ENCODE data around the gene TCTN1. TPM values are rescaled to one million over a fixed set of nuclear protein-coding genes. Genes with fewer than 3 reads are reported as not detected.
A peak's percentile ranks its signal among the peaks of the same experiment; 100 is the strongest.
"Not testable (repeated sequence)": the region's sequence is repeated elsewhere in the genome, so short reads cannot be mapped to it uniquely, and the experiment has no call there.

Gene TCTN1
- 15.1 and 15.7 TPM in 2 replicates for total RNA-seq (2014; rRNA removed; shearing (Covaris generic))

- no peaks in the 10 kb centered on the region for H3K9me3 ChIP-seq (replicated peaks)
- peak; percentile 92 to 95 for DNase-seq
- H3K27ac ChIP-seq, result peak within 1 kb of the TSS; percentile 3; the same call in 1 of the 2 replicates
- peak within 1 kb of the TSS; percentile 63 for H3K4me3 ChIP-seq
- no peaks in the 10 kb centered on the region for H3K4me1 ChIP-seq
- H3K27me3 ChIP-seq, result no peaks in the 10 kb centered on the region
- no peaks in the 10 kb centered on the region for H3K36me3 ChIP-seq
Measured at GRCh38 chr12:110613771-110614684, at the start of gene TCTN1. TCTN1 (plus strand) TSS chr12:110614129; CDS start chr12:110614183, 54 bp downstream.

GRCh38 chr12:110564471-110564991 is 49.4 kb upstream of the TCTN1 start:
- Histone ChIP-seq H3K9me3 (replicated peaks) (peaks cover 2% of the 10 kb centered on the region; the same call in 1 of the 2 replicates), H3K27me3 (no peaks in the 10 kb centered on the region), H3K27ac (no peak overlapping the region), H3K4me1 (no peaks in the 10 kb centered on the region), H3K36me3 (no peaks in the 10 kb centered on the region), H3K4me3 (no peak overlapping the region)
- DNase-seq, result no peak

- H3K27me3 ChIP-seq, result no peaks in the 10 kb centered on the region
- H3K27ac ChIP-seq, result no peak overlapping the region
- H3K36me3 ChIP-seq, result no peaks in the 10 kb centered on the region
Measured at GRCh38 chr12:110565894-110566871, 47.7 kb upstream of the TCTN1 start.

GRCh38 chr12:110566993-110567392 is 46.9 kb upstream of the TCTN1 start:
- Histone ChIP-seq H3K27ac (no peak overlapping the region), H3K27me3 (no peaks in the 10 kb centered on the region), H3K36me3 (no peaks in the 10 kb centered on the region; the same call in 1 of the 2 replicates), H3K9me3 (replicated peaks) (peaks cover 12% of the 10 kb centered on the region; the same call in 1 of the 2 replicates), H3K4me3 (no peak overlapping the region), H3K4me1 (no peaks in the 10 kb centered on the region)
- no peak for DNase-seq

More at GRCh38 chr12:110565894-110566871, 47.7 kb upstream of the TCTN1 start:
- H3K4me1 ChIP-seq, result no peaks in the 10 kb centered on the region
- peaks cover 4% of the 10 kb centered on the region; the same call in 1 of the 2 replicates for H3K9me3 ChIP-seq (replicated peaks)
- H3K4me3 ChIP-seq, result no peak overlapping the region
- no peak for DNase-seq

GRCh38 chr12:110568752-110569151 is 45.2 kb upstream of the TCTN1 start:
- Histone ChIP-seq H3K27ac (no peak overlapping the region), H3K27me3 (no peaks in the 10 kb centered on the region), H3K36me3 (no peaks in the 10 kb centered on the region; the same call in 1 of the 2 replicates), H3K9me3 (replicated peaks) (peaks cover 13% of the 10 kb centered on the region; the same call in 1 of the 2 replicates), H3K4me3 (no peak overlapping the region), H3K4me1 (no peaks in the 10 kb centered on the region)
- no peak for DNase-seq

GRCh38 chr12:110569838-110570237 is 44.1 kb upstream of the TCTN1 start:
- H3K4me3 ChIP-seq, H3K4me1 ChIP-seq, H3K27ac ChIP-seq, H3K36me3 ChIP-seq, H3K27me3 ChIP-seq, DNase-seq: not testable (repeated sequence)
- peaks cover 13% of the 10 kb centered on the region; the same call in 1 of the 2 replicates for H3K9me3 ChIP-seq (replicated peaks)

GRCh38 chr12:110570798-110571197 is 43.1 kb upstream of the TCTN1 start:
- H3K36me3 ChIP-seq, H3K27ac ChIP-seq, DNase-seq, H3K4me3 ChIP-seq, H3K4me1 ChIP-seq, H3K27me3 ChIP-seq: not testable (repeated sequence)
- peaks cover 13% of the 10 kb centered on the region; the same call in 1 of the 2 replicates for H3K9me3 ChIP-seq (replicated peaks)

- Histone ChIP-seq H3K4me3 (no peak overlapping the region), H3K27ac (no peak overlapping the region), H3K27me3 (no peaks in the 10 kb centered on the region), H3K36me3 (peaks cover 3% of the 10 kb centered on the region; the same call in 1 of the 2 replicates), H3K9me3 (replicated peaks) (peaks cover 13% of the 10 kb centered on the region; the same call in 1 of the 2 replicates), H3K4me1 (no peaks in the 10 kb centered on the region)
- DNase-seq, result no peak
Measured at GRCh38 chr12:110574044-110574443, 39.9 kb upstream of the TCTN1 start.

GRCh38 chr12:110574717-110575230 is 39.2 kb upstream of the TCTN1 start:
- H3K36me3 ChIP-seq; H3K4me1 ChIP-seq; H3K4me3 ChIP-seq; H3K9me3 ChIP-seq (replicated peaks); H3K27me3 ChIP-seq; H3K27ac ChIP-seq; DNase-seq: not testable (repeated sequence)

- Histone ChIP-seq H3K27ac (no peak overlapping the region), H3K4me3 (no peak overlapping the region), H3K9me3 (replicated peaks) (peaks cover 9% of the 10 kb centered on the region; the same call in 1 of the 2 replicates), H3K4me1 (no peaks in the 10 kb centered on the region), H3K36me3 (peaks cover 3% of the 10 kb centered on the region; the same call in 1 of the 2 replicates), H3K27me3 (no peaks in the 10 kb centered on the region)
- DNase-seq, result no peak
Measured at GRCh38 chr12:110575326-110575725, 38.6 kb upstream of the TCTN1 start.

GRCh38 chr12:110576504-110576903 is 37.4 kb upstream of the TCTN1 start:
- Histone ChIP-seq H3K9me3 (replicated peaks) (peaks cover 7% of the 10 kb centered on the region; the same call in 1 of the 2 replicates), H3K27me3 (no peaks in the 10 kb centered on the region), H3K27ac (no peak overlapping the region), H3K4me1 (no peaks in the 10 kb centered on the region), H3K4me3 (no peak overlapping the region), H3K36me3 (peaks cover 3% of the 10 kb centered on the region; the same call in 1 of the 2 replicates)
- DNase-seq, result no peak

- Histone ChIP-seq H3K4me1 (no peaks in the 10 kb centered on the region), H3K27ac (no peak overlapping the region), H3K27me3 (no peaks in the 10 kb centered on the region), H3K36me3 (0 out of 2 replicates have a peak, but pooled peaks cover 3% of the 10 kb centered on the region), H3K4me3 (no peak overlapping the region), H3K9me3 (replicated peaks) (no peaks in the 10 kb centered on the region; the same call in 1 of the 2 replicates)
- no peak for DNase-seq
Measured at GRCh38 chr12:110577864-110578693, 35.9 kb upstream of the TCTN1 start.

Measured in SJCRH30 (cell line).